Lung (tissue), 12 donors: ENCODE results near the gene GPAM. TPM values are rescaled to one million over a fixed set of nuclear protein-coding genes. Genes with fewer than 3 reads are reported as not detected.

Experiments used
- ATAC-seq: fragments of 200-7000 bp; cut with Tn5 transposase; one replicate; pipeline ENCODE4 v1.9.1; 2020; ENCODE audit warnings: moderate number of reproducible peaks; ENCODE audit not compliant: insufficient read depth, low FRiP score
- DNase-seq, 3 donors: peaks; one replicate each; pipeline ENCODE4 v3.0.0-alpha.2; 2013 to 2017
- H3K27ac ChIP-seq, 2 donors: one replicate each; pipeline ENCODE4 v1.5.1; 2013; ENCODE audit warnings: mild to moderate bottlenecking in 2 of 2, moderate library complexity in 2 of 2, control low read depth in 1 of 2, inconsistent platforms in 1 of 2, low read depth in 1 of 2, low read length in 1 of 2
- H3K27me3 ChIP-seq, 3 donors: one replicate each; pipeline ENCODE4 v1.5.1; 2013; ENCODE audit warnings: low read length in 2 of 3; ENCODE audit not compliant: control insufficient read depth in 3 of 3, insufficient read depth in 3 of 3
- H3K36me3 ChIP-seq, 4 donors: one replicate each; pipeline ENCODE4 v1.5.1; 2013; ENCODE audit warnings: low read length in 4 of 4, mild to moderate bottlenecking in 1 of 4, moderate library complexity in 1 of 4; ENCODE audit not compliant: control insufficient read depth in 4 of 4, insufficient read depth in 4 of 4
- H3K4me1 ChIP-seq, 5 donors: one replicate each; pipeline ENCODE4 v1.5.1; 2013; ENCODE audit warnings: low read length in 5 of 5, mild to moderate bottlenecking in 2 of 5, moderate library complexity in 1 of 5; ENCODE audit not compliant: control insufficient read depth in 5 of 5, insufficient read depth in 5 of 5
- H3K4me3 ChIP-seq: one replicate; pipeline ENCODE4 v1.5.1; 2013; ENCODE audit warnings: mild to moderate bottlenecking, control low read depth, moderate library complexity
- H3K9ac ChIP-seq, 2 donors: one replicate each; pipeline ENCODE4 v1.5.1; 2013; ENCODE audit warnings: low read length in 2 of 2, control low read depth in 1 of 2; ENCODE audit not compliant: insufficient read depth in 1 of 2
- H3K9me3 ChIP-seq, 4 donors: one replicate each; pipeline ENCODE4 v1.5.1; 2013; ENCODE audit warnings: low read length in 3 of 4, mild to moderate bottlenecking in 1 of 4, moderate library complexity in 1 of 4; ENCODE audit not compliant: control insufficient read depth in 4 of 4, insufficient read depth in 3 of 4
- WGBS, 2 donors: extraction: QIAGEN DNeasy Blood & Tissue Kit; methylation state at CpG; one replicate each; pipeline ENCODE4 v1.1.7; 2013; 5-methylcytosine and 5-hydroxymethylcytosine counted together
- polyA plus RNA-seq, 2 donors: library from polyadenylated mRNA; stranded (reverse); fragments of 200-250 nt; gene quantifications; one replicate each; pipeline ENCODE4 v1.2.1, GENCODE V29; 2013
- total RNA-seq, 2 donors: library from RNA; depleted of rRNA in 1 of 2; stranded (reverse); fragments of >200 nt in 1 of 2; gene quantifications; one replicate each; pipeline ENCODE4 v1.2.1, GENCODE V29; 2014 to 2021
- TF ChIP-seq, protein P1 (sequence below): IDR thresholded peaks from 2 replicates; pipeline ENCODE4 v1.5.1; 2012; ENCODE audit warnings: mild to moderate bottlenecking; ENCODE audit errors: control extremely low read depth, extremely low read depth
- donor health status: control.
- donor health status: control.
- donor health status: Bipolar disorder and iron deficiency.
- donor health status: healthy.
- donor health status: DM: yes; HTN: yes; CAD: no.

The GPAM gene
- total and polyA plus RNA-seq, 4 donors = 2.7 to 21.8 (median 8.9) TPM

GRCh38 chr10:112143420-112143819 lies 40.1 kb downstream of the GPAM start:
- H3K9ac ChIP-seq = no peak overlapping the region
- 78 to 92% methylated on average over 4 of the region's 4 CpGs for WGBS, 2 donors
- ATAC-seq (no peak), DNase-seq (no peak)
- TF ChIP-seq, protein P1, sequence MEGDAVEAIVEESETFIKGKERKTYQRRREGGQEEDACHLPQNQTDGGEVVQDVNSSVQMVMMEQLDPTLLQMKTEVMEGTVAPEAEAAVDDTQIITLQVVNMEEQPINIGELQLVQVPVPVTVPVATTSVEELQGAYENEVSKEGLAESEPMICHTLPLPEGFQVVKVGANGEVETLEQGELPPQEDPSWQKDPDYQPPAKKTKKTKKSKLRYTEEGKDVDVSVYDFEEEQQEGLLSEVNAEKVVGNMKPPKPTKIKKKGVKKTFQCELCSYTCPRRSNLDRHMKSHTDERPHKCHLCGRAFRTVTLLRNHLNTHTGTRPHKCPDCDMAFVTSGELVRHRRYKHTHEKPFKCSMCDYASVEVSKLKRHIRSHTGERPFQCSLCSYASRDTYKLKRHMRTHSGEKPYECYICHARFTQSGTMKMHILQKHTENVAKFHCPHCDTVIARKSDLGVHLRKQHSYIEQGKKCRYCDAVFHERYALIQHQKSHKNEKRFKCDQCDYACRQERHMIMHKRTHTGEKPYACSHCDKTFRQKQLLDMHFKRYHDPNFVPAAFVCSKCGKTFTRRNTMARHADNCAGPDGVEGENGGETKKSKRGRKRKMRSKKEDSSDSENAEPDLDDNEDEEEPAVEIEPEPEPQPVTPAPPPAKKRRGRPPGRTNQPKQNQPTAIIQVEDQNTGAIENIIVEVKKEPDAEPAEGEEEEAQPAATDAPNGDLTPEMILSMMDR = no peak
- no peaks in the 10 kb centered on the region for H3K9me3 ChIP-seq
- no peak overlapping the region for H3K4me3 ChIP-seq
- H3K27me3 ChIP-seq = no peaks in the 10 kb centered on the region
- H3K4me1 ChIP-seq = no peaks in the 10 kb centered on the region
- no peak overlapping the region for H3K27ac ChIP-seq
- H3K36me3 ChIP-seq = peaks cover 0 to 4% (median 0%) of the 10 kb centered on the region in 4 donors

- Histone ChIP-seq H3K9ac (no peak overlapping the region), H3K27me3 (no peaks in the 10 kb centered on the region), H3K4me3 (no peak overlapping the region), H3K36me3 (no peaks in the 10 kb centered on the region), H3K9me3 (no peaks in the 10 kb centered on the region), H3K4me1 (no peaks in the 10 kb centered on the region), H3K27ac (no peak overlapping the region)
- DNase-seq (no peak), ATAC-seq (no peak)
- TF ChIP-seq, protein P1 = no peak
- 46 to 64% methylated on average over 5 of the region's 5 CpGs for WGBS, 2 donors
Observed at GRCh38 chr10:112141292-112141691, 42.3 kb downstream of the GPAM start.

DNA sequence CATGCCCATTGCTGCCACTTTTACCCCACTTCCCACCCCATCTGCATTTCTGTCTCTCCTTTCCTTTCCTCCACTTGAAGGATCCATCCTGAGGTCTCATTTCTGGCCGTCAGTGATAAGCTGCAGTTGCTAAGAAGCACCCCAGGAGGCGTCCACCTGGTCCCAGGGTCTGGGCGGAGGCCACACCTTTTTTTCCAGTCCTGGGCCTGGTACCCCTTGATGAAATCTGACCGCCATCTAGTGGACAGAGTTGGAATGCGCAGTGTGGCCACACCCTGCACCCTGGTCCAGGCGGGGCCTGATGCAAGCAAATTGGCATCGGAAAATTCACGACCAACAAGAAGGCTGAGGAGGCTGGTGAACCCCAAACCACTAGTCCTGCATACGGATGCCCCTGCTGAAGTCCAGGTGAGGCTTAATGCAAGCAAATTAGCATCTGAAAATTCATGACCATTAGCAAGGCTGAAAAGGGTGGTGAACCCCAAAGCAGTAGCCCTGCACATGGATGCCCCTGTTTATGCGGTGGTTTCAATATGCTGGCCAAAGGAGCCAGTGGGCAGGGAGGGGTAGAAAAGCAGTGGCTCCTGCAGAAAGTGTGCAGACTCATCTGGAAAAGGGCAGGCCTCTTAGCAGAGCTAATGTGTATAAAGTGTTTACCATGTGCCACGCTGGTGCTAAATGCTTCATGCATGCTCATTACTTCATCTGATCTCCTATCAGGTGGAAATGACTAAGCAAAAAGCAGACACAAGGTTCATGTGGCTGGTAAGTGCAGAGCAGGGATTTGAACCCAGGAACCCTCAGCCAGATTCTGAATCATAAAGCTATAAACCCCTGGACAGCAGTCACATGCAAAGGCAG lies 43.2 kb downstream of the GPAM start:
- no peaks in the 10 kb centered on the region for H3K4me1 ChIP-seq
- ATAC-seq (peak; percentile 74), DNase-seq (peak; percentile 61 to 74 (median 62))
- no peak overlapping the region for H3K27ac ChIP-seq
- no peak overlapping the region for H3K9ac ChIP-seq
- H3K27me3 ChIP-seq = no peaks in the 10 kb centered on the region
- no peak overlapping the region for H3K4me3 ChIP-seq
- TF ChIP-seq, protein P1 = peak; percentile 36
- H3K9me3 ChIP-seq = no peaks in the 10 kb centered on the region
- WGBS, 2 donors = 19 to 29% methylated on average over 11 of the region's 11 CpGs
- H3K36me3 ChIP-seq = no peaks in the 10 kb centered on the region
